ENCODE measurements around the gene KLHL29. TPM values are rescaled to one million over a fixed set of nuclear protein-coding genes. Genes with fewer than 3 reads are reported as not detected.

The KLHL29 gene
- total and polyA plus RNA-seq, 9 donors, result 3.0 to 6.6 (median 3.9) TPM

- H3K4me1 ChIP-seq (ENCODE audit: insufficient read depth), result peaks cover 6% of the 10 kb centered on the region
- no peaks in the 10 kb centered on the region for H3K36me3 ChIP-seq
- DNase-seq, result peak in 1 of 5 donors; percentile 9
- no peak overlapping the region for H3K27ac ChIP-seq
- H3K9me3 ChIP-seq, result no peaks in the 10 kb centered on the region
- H3K4me3 ChIP-seq, result no peak overlapping the region
- WGBS, 3 donors, result 94 to 98% (median 95%) methylated on average over 26 of the region's 26 CpGs
- no peaks in the 10 kb centered on the region for H3K27me3 ChIP-seq
- no peak for TF ChIP-seq EP300 (IDR thresholded peaks at IDR 0.05)
- TF ChIP-seq CTCF (IDR thresholded peaks at IDR 0.05), result no peak
- no peak for TF ChIP-seq POLR2A (IDR thresholded peaks at IDR 0.05)
- intact Hi-C loops (cut with DNase I), result no loop called here
Measured at GRCh38 chr2:23420091-23420839, 35.3 kb downstream of the KLHL29 start.

- H3K4me3 ChIP-seq, result no peak overlapping the region
- peaks cover 4% of the 10 kb centered on the region for H3K4me1 ChIP-seq (ENCODE audit: insufficient read depth)
- no peaks in the 10 kb centered on the region for H3K9me3 ChIP-seq
- intact Hi-C loops (cut with DNase I), result no loop called here
- peak in 1 of 5 donors; percentile 19 for DNase-seq
- WGBS, 3 donors, result 85 to 92% (median 91%) methylated on average over 9 of the region's 9 CpGs
- TF ChIP-seq CTCF (IDR thresholded peaks at IDR 0.05) (no peak), POLR2A (IDR thresholded peaks at IDR 0.05) (no peak), EP300 (IDR thresholded peaks at IDR 0.05) (no peak)
- H3K36me3 ChIP-seq, result no peaks in the 10 kb centered on the region
- H3K27me3 ChIP-seq, result no peaks in the 10 kb centered on the region
- H3K27ac ChIP-seq, result no peak overlapping the region
Measured at GRCh38 chr2:23420840-23421476, 36.0 kb downstream of the KLHL29 start.

GRCh38 chr2:23422089-23423061 is 37.4 kb downstream of the KLHL29 start:
- intact Hi-C loops (cut with DNase I), result no loop called here
- DNase-seq, result no peak
- H3K27ac ChIP-seq, result no peak overlapping the region
- WGBS, 3 donors, result 89 to 92% (median 89%) methylated on average over 11 of the region's 11 CpGs
- H3K36me3 ChIP-seq, result no peaks in the 10 kb centered on the region
- no peaks in the 10 kb centered on the region for H3K9me3 ChIP-seq
- H3K27me3 ChIP-seq, result no peaks in the 10 kb centered on the region
- no peak for TF ChIP-seq POLR2A (IDR thresholded peaks at IDR 0.05)
- TF ChIP-seq CTCF (IDR thresholded peaks at IDR 0.05), result no peak
- TF ChIP-seq EP300 (IDR thresholded peaks at IDR 0.05), result no peak
- peaks cover 7% of the 10 kb centered on the region for H3K4me1 ChIP-seq (ENCODE audit: insufficient read depth)
- H3K4me3 ChIP-seq, result no peak overlapping the region

Measured in ovary (tissue), 9 donors.